CD4-positive, alpha-beta T cell (primary cell): ENCODE measurements around the gene ARHGAP21. TPM values are rescaled to one million over a fixed set of nuclear protein-coding genes. Genes with fewer than 3 reads are reported as not detected.

ENCODE experiments used
- ATAC-seq: fragments of 200-7000 bp; cut with Tn5 transposase; one replicate; pipeline ENCODE4 v1.10.0; 2022; ENCODE audit warnings: mild to moderate bottlenecking; ENCODE audit not compliant: poor library complexity
- CTCF ChIA-PET: fragments of 350-600 bp; sonication (Branson Sonifier 250); formaldehyde crosslinking; loops from one replicate; lab custom pipeline; 2021; ENCODE audit warnings: antibody characterized with exemption, inconsistent platforms; lab: Charles Lee
- POLR2A ChIA-PET: fragments of 350-600 bp; sonication (Branson Sonifier 250); formaldehyde crosslinking; loops from one replicate; lab custom pipeline; 2021; ENCODE audit warnings: antibody characterized with exemption, inconsistent platforms; lab: Charles Lee
- DNase-seq, 14 experiments: peaks; one replicate each; pipeline ENCODE4 v3.0.0-alpha.2; 2013 to 2020; ENCODE audit warnings: mixed read lengths in 2 of 14
- H3K27ac ChIP-seq, 2 donors: one replicate each; pipeline versions ENCODE4 v1.5.1 to v1.7.0; 2013; ENCODE audit warnings: low read length in 2 of 2, low read depth in 1 of 2, mild to moderate bottlenecking in 1 of 2
- H3K27me3 ChIP-seq, 2 experiments: 1 replicate in 1 of 2; 2 replicates in 1 of 2; pipeline versions ENCODE4 v1.6.1 to v1.7.0; 2013; ENCODE audit warnings: low read length in 2 of 2, control low read depth in 1 of 2, mild to moderate bottlenecking in 1 of 2, moderate library complexity in 1 of 2; ENCODE audit not compliant: insufficient read depth in 2 of 2, control insufficient read depth in 1 of 2
- H3K36me3 ChIP-seq: one replicate; pipeline ENCODE4 v1.6.1; 2013; ENCODE audit warnings: low read length, control low read depth; ENCODE audit not compliant: insufficient read depth
- H3K4me1 ChIP-seq: one replicate; pipeline ENCODE4 v1.6.1; 2013; ENCODE audit warnings: low read length, control low read depth; ENCODE audit not compliant: insufficient read depth
- H3K4me3 ChIP-seq: one replicate; pipeline ENCODE4 v1.5.1; 2013; ENCODE audit warnings: mild to moderate bottlenecking, low read length, moderate library complexity
- H3K9me3 ChIP-seq, 2 experiments: 1 replicate in 1 of 2; 2 replicates in 1 of 2; pipeline versions ENCODE4 v1.6.1 to v1.7.0; 2013; ENCODE audit warnings: low read length in 2 of 2, mild to moderate bottlenecking in 2 of 2, control low read depth in 1 of 2, moderate library complexity in 1 of 2; ENCODE audit not compliant: control insufficient read depth in 1 of 2, insufficient read depth in 1 of 2
- H3K27ac Mint-ChIP-seq: one replicate; pipeline ENCODE4 v1.8.0; 2020; ENCODE audit warnings: mixed read lengths
- H3K27me3 Mint-ChIP-seq: one replicate; pipeline ENCODE4 v1.8.0; 2021; ENCODE audit warnings: mixed read lengths
- H3K36me3 Mint-ChIP-seq: one replicate; pipeline ENCODE4 v1.8.0; 2021; ENCODE audit warnings: low read depth, mixed read lengths
- H3K4me1 Mint-ChIP-seq: one replicate; pipeline ENCODE4 v1.8.0; 2021; ENCODE audit warnings: low read depth, mixed read lengths
- H3K4me3 Mint-ChIP-seq: one replicate; pipeline ENCODE4 v1.8.0; 2020; ENCODE audit warnings: mild to moderate bottlenecking, mixed read lengths
- H3K9me3 Mint-ChIP-seq: one replicate; pipeline ENCODE4 v1.8.0; 2020; ENCODE audit warnings: mixed read lengths
- CTCF ChIP-seq: fragments of 200-600 bp; IDR thresholded peaks from one replicate; pipeline ENCODE4 v1.8.0; 2022; ENCODE audit warnings: antibody characterized with exemption, mild to moderate bottlenecking
- intact Hi-C, 2 experiments: fragments of 100-400 bp; cut with DNase I in 1 of 2; cut with micrococcal nuclease in 1 of 2; formaldehyde crosslinking; loops; one replicate each; pipeline versions ENCODE4 v1.15.1 to v1.9.0; 2023 to 2025; cut with DNase I, micrococcal nuclease
- total RNA-seq, 174 experiments: library from RNA in 2 of 174; stranded (reverse) in 2 of 174; gene quantifications; one replicate each; pipeline ENCODE4 v1.2.3 and lab custom pipeline; 2021 to 2026

Gene ARHGAP21
- total RNA-seq, 2 experiments from 2014 or later, result 38.4 to 43.4 TPM

GRCh38 chr10:24536636-24537035, 187.1 kb downstream of the ARHGAP21 start:
- Histone ChIP-seq H3K4me3 (no peak overlapping the region), H3K27me3 (no peaks in the 10 kb centered on the region), H3K9me3 (no peaks in the 10 kb centered on the region), H3K27ac (no peak overlapping the region), H3K4me1 (no peaks in the 10 kb centered on the region), H3K36me3 (no peaks in the 10 kb centered on the region)
- H3K4me3 Mint-ChIP-seq, result no peak overlapping the region
- no peak overlapping the region for H3K27ac Mint-ChIP-seq
- ATAC-seq (no peak), DNase-seq (no peak)
- H3K4me1 Mint-ChIP-seq, result no peaks in the 10 kb centered on the region
- H3K9me3 Mint-ChIP-seq, result no peaks in the 10 kb centered on the region
- CTCF ChIA-PET, result no interaction called here
- intact Hi-C loops, result no loop called here
- H3K27me3 Mint-ChIP-seq, result no peaks in the 10 kb centered on the region
- no peak for TF ChIP-seq CTCF
- no peaks in the 10 kb centered on the region for H3K36me3 Mint-ChIP-seq
- POLR2A ChIA-PET, result no interaction called here

GRCh38 chr10:24533981-24534380, 189.7 kb downstream of the ARHGAP21 start:
- Histone ChIP-seq H3K36me3 (no peaks in the 10 kb centered on the region), H3K9me3 (no peaks in the 10 kb centered on the region), H3K27ac (no peak overlapping the region), H3K4me3 (no peak overlapping the region), H3K27me3 (no peaks in the 10 kb centered on the region), H3K4me1 (no peaks in the 10 kb centered on the region)
- Mint-ChIP-seq H3K9me3 (no peaks in the 10 kb centered on the region), H3K27me3 (peaks cover 4% of the 10 kb centered on the region), H3K4me1 (no peaks in the 10 kb centered on the region), H3K27ac (no peak overlapping the region), H3K4me3 (no peak overlapping the region), H3K36me3 (no peaks in the 10 kb centered on the region)
- ChIA-PET POLR2A (no interaction called here), CTCF (no interaction called here)
- no peak for DNase-seq
- intact Hi-C loops, result no loop called here
- TF ChIP-seq CTCF, result no peak
- ATAC-seq, result no peak

Other genes with a start within 250 kb of the ARHGAP21 start
- gene PRTFDC1, start 228.7 kb upstream of the ARHGAP21 start, total RNA-seq, result under 1 TPM; 0.52 to 0.67 TPM